ENCODE results near the gene GNB1.

GNB1 gene

DNA sequence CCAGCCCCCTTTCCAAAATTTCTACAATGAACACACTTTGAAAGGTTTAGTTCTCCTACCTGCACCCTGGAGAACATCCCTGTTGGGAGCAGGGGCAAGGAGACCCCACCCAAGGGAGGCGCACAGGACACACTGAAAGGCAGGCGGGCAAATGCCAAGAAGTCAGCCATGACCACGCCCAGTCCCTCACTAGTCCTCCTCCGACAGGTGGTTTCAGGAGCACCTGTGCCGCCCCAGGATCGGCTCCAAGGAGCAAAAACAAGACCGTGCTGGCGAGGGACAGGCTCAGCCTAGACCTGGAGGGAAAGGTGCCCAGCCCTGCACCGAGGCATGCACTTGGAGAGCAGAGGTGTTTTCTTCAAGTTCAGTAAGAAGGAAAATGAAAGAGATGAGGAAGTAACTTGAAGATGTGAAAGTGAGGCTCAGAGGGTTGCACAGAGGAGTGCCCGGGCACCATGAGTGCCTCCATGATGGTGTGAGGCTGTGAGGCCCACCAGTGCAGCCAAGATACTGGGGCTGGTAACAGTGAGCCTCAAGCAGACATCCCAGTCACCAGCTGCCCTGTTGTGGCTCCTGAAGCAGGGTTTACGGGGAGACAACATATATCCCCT lies 93.1 kb downstream of the GNB1 start:
- no peak for DNase-seq (ENCODE audit: low read depth, low spot score)
- Histone ChIP-seq H3K9ac (ENCODE audit: insufficient read length) (no peak overlapping the region), H3K27ac (no peak overlapping the region), H3K36me3 (ENCODE audit: insufficient read depth, low read length) (peaks cover 89% of the 10 kb centered on the region), H3K4me3 (no peak overlapping the region), H3K9me3 (ENCODE audit: low read depth, low read length) (no peaks in the 10 kb centered on the region)
- TF ChIP-seq POLR2AphosphoS5 (IDR thresholded peaks at IDR 0.05; ENCODE audit: borderline replicate concordance, low read depth, low read length): no peak; the same call in 1 of the 2 replicates
- TF ChIP-seq EZH2 (IDR thresholded peaks at IDR 0.05): no peak
- TF ChIP-seq FOXP2 (optimal IDR thresholded peaks at IDR 0.05; ENCODE audit: control extremely low read depth, extremely low read length, insufficient read depth): no peak

DNA sequence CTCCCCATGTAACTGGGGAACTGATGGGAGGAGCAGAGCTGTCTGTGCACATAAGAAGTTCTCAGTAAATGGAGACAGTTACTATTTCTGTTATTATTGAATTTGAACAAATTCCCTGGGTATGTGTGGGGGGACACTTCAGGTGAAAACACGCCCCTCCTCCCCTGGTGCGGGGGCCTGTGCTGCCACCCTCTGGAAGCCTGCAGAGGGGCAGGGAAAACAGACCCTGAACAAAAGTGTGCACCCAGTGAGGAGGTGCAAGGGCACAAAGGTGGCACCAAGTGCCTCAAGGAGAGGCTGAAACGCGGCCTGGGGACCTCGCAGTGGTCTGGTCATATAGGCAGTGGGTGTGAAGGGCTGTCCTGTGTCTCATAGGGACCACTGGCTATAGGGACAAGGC lies 94.4 kb downstream of the GNB1 start:
- Histone ChIP-seq H3K9me3 (ENCODE audit: low read depth, low read length) (no peaks in the 10 kb centered on the region), H3K9ac (ENCODE audit: insufficient read length) (no peak overlapping the region), H3K36me3 (ENCODE audit: insufficient read depth, low read length) (peaks cover 89% of the 10 kb centered on the region), H3K27ac (no peak overlapping the region), H3K4me3 (no peak overlapping the region)
- DNase-seq (ENCODE audit: low read depth, low spot score): no peak
- TF ChIP-seq EZH2 (IDR thresholded peaks at IDR 0.05) (no peak), POLR2AphosphoS5 (IDR thresholded peaks at IDR 0.05; ENCODE audit: borderline replicate concordance, low read depth, low read length) (no peak), FOXP2 (optimal IDR thresholded peaks at IDR 0.05; ENCODE audit: control extremely low read depth, extremely low read length, insufficient read depth) (no peak)

DNA sequence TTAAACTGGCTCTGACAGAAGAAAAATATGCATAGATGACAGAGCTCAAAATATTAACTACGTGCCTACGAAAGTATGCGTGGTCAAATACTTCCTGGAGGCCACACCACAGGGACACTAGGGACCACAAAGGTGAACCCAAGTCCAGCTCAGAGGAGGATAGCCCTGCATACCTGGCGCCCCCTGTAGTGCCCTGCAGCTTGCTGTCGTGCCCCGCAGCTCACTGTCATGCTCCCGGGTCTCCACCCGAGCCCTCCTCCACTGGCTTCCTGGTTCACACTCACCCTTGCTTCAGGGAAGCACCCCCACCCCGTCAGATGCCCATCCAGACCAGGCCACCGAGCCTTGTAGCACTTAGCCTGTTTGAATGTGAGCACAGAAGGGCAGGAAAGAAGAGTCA lies 95.9 kb downstream of the GNB1 start:
- H3K36me3 ChIP-seq (ENCODE audit: insufficient read depth, low read length): peaks cover 89% of the 10 kb centered on the region
- no peak overlapping the region for H3K9ac ChIP-seq (ENCODE audit: insufficient read length)
- H3K4me3 ChIP-seq: no peak overlapping the region
- H3K9me3 ChIP-seq (ENCODE audit: low read depth, low read length): no peaks in the 10 kb centered on the region
- no peak overlapping the region for H3K27ac ChIP-seq
- DNase-seq (ENCODE audit: low read depth, low spot score): no peak
- TF ChIP-seq EZH2 (IDR thresholded peaks at IDR 0.05): no peak
- TF ChIP-seq FOXP2 (optimal IDR thresholded peaks at IDR 0.05; ENCODE audit: control extremely low read depth, extremely low read length, insufficient read depth): no peak
- TF ChIP-seq POLR2AphosphoS5 (IDR thresholded peaks at IDR 0.05; ENCODE audit: borderline replicate concordance, low read depth, low read length): no peak

DNA sequence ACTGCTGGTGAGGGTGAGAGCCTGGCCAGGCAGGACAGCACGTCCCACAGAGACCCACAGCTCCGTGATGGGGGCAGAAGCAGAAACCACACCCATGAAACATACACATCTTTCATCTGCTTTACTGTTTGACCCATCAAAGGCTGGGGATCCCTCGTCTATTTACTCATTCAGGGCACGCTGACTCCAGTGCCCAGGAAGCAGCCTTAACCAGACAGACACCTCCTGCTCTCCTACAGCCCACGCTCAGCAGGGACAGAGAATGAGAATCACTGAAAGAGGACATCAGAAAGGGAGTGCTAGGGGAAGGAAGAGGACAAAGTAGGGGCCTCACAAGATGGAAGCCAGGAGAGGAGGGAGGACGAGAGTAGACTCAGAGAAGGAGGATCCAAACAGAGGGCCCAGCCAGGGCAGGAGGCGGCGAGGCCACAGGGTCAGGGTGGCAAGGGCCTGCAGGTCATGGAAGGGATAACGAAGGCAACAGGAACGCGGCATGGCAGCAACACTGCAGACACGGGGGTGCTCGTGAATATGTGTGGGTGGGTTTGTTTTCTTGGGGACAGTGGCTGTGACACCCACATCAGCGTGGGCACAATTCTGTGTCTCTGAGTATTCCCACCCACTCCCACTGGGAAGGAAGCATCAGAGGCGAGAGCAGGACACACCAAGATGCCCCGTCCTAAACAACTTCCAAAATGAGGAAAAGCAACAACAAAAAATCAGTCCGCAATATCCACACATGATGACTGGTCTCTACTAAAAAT lies 97.2 kb downstream of the GNB1 start:
- Histone ChIP-seq H3K4me3 (no peak overlapping the region), H3K36me3 (ENCODE audit: insufficient read depth, low read length) (peaks cover 93% of the 10 kb centered on the region), H3K27ac (no peak overlapping the region), H3K9ac (ENCODE audit: insufficient read length) (no peak overlapping the region), H3K9me3 (ENCODE audit: low read depth, low read length) (no peaks in the 10 kb centered on the region)
- TF ChIP-seq FOXP2 (optimal IDR thresholded peaks at IDR 0.05; ENCODE audit: control extremely low read depth, extremely low read length, insufficient read depth) (no peak), POLR2AphosphoS5 (IDR thresholded peaks at IDR 0.05; ENCODE audit: borderline replicate concordance, low read depth, low read length) (no peak), EZH2 (IDR thresholded peaks at IDR 0.05) (no peak)
- no peak for DNase-seq (ENCODE audit: low read depth, low spot score)

- no peak overlapping the region for H3K4me3 ChIP-seq
- no peaks in the 10 kb centered on the region for H3K9me3 ChIP-seq (ENCODE audit: low read depth, low read length)
- H3K27ac ChIP-seq: 0 out of 2 replicates have a peak overlapping the region, but pooled peaks have one; percentile 13
- TF ChIP-seq FOXP2 (optimal IDR thresholded peaks at IDR 0.05; ENCODE audit: control extremely low read depth, extremely low read length, insufficient read depth) (no peak), EZH2 (IDR thresholded peaks at IDR 0.05) (no peak), POLR2AphosphoS5 (IDR thresholded peaks at IDR 0.05; ENCODE audit: borderline replicate concordance, low read depth, low read length) (no peak)
- DNase-seq (ENCODE audit: low read depth, low spot score): no peak
- peaks cover 89% of the 10 kb centered on the region for H3K36me3 ChIP-seq (ENCODE audit: insufficient read depth, low read length)
- no peak overlapping the region for H3K9ac ChIP-seq (ENCODE audit: insufficient read length)
Observed at GRCh38 chr1:1788646-1789431, 102.0 kb downstream of the GNB1 start.

GRCh38 chr1:1788136-1788535 lies 102.8 kb downstream of the GNB1 start:
- H3K9ac ChIP-seq (ENCODE audit: insufficient read length): no peak overlapping the region
- H3K9me3 ChIP-seq (ENCODE audit: low read depth, low read length): no peaks in the 10 kb centered on the region
- peaks cover 82% of the 10 kb centered on the region for H3K36me3 ChIP-seq (ENCODE audit: insufficient read depth, low read length)
- TF ChIP-seq POLR2AphosphoS5 (IDR thresholded peaks at IDR 0.05; ENCODE audit: borderline replicate concordance, low read depth, low read length) (no peak), FOXP2 (optimal IDR thresholded peaks at IDR 0.05; ENCODE audit: control extremely low read depth, extremely low read length, insufficient read depth) (no peak), EZH2 (IDR thresholded peaks at IDR 0.05) (no peak)
- no peak overlapping the region for H3K27ac ChIP-seq
- no peak overlapping the region for H3K4me3 ChIP-seq
- no peak for DNase-seq (ENCODE audit: low read depth, low spot score)

GRCh38 chr1:1786836-1787605 lies 103.9 kb downstream of the GNB1 start:
- no peak for DNase-seq (ENCODE audit: low read depth, low spot score)
- H3K4me3 ChIP-seq: no peak overlapping the region
- TF ChIP-seq EZH2 (IDR thresholded peaks at IDR 0.05) (no peak), POLR2AphosphoS5 (IDR thresholded peaks at IDR 0.05; ENCODE audit: borderline replicate concordance, low read depth, low read length) (no peak), FOXP2 (optimal IDR thresholded peaks at IDR 0.05; ENCODE audit: control extremely low read depth, extremely low read length, insufficient read depth) (no peak)
- H3K36me3 ChIP-seq (ENCODE audit: insufficient read depth, low read length): peaks cover 71% of the 10 kb centered on the region
- no peak overlapping the region for H3K9ac ChIP-seq (ENCODE audit: insufficient read length)
- no peaks in the 10 kb centered on the region for H3K9me3 ChIP-seq (ENCODE audit: low read depth, low read length)
- H3K27ac ChIP-seq: peak overlapping the region; percentile 48; the same call in 1 of the 2 replicates
